Kidney epithelial cell (primary cell): ENCODE measurements around the gene RFC2. TPM values are rescaled to one million over a fixed set of nuclear protein-coding genes. Genes with fewer than 3 reads are reported as not detected.

ENCODE experiments used
- DNase-seq: peaks from one replicate; pipeline ENCODE4 v3.0.0-alpha.2; 2010; ENCODE audit warnings: low read depth
- H3K27me3 ChIP-seq: 2 replicates; pipeline ENCODE4 v1.6.0; 2011; ENCODE audit warnings: low read length; ENCODE audit not compliant: control insufficient read depth, insufficient read depth
- H3K36me3 ChIP-seq: 2 replicates; pipeline ENCODE4 v1.5.1; 2011; ENCODE audit warnings: low read length; ENCODE audit not compliant: control insufficient read depth, insufficient read depth
- H3K4me3 ChIP-seq: 2 replicates; pipeline ENCODE4 v1.5.1; 2011; ENCODE audit warnings: low read depth, mild to moderate bottlenecking, control low read depth, low read length
- CTCF ChIP-seq: IDR thresholded peaks from 2 replicates; pipeline ENCODE4 v1.5.1; 2011; ENCODE audit warnings: mild to moderate bottlenecking, moderate library complexity, low read length, control low read depth, inconsistent platforms; ENCODE audit not compliant: insufficient read depth, poor library complexity, severe bottlenecking
- total RNA-seq: library from RNA; depleted of rRNA; stranded (reverse); fragments of >200 nt; gene quantifications from 2 replicates; pipeline ENCODE4 v1.2.3, GENCODE V29; 2015

RFC2 gene
- total RNA-seq, 1 donor from 2014 or later, result 15.7 TPM

- Histone ChIP-seq H3K36me3 (peaks cover 5% of the 10 kb centered on the region), H3K27me3 (no peaks in the 10 kb centered on the region), H3K4me3 (no peak overlapping the region)
- DNase-seq, result no peak
- no peak for TF ChIP-seq CTCF
Observed at GRCh38 chr7:74193913-74194312, 60.3 kb downstream of the RFC2 start.

GRCh38 chr7:74193054-74193453 is 61.1 kb downstream of the RFC2 start:
- Histone ChIP-seq H3K27me3 (no peaks in the 10 kb centered on the region), H3K36me3 (peaks cover 5% of the 10 kb centered on the region), H3K4me3 (no peak overlapping the region)
- DNase-seq, result no peak
- no peak for TF ChIP-seq CTCF

GRCh38 chr7:74191231-74191630 is 63.0 kb downstream of the RFC2 start:
- no peak for TF ChIP-seq CTCF
- Histone ChIP-seq H3K4me3 (no peak overlapping the region), H3K36me3 (peaks cover 5% of the 10 kb centered on the region), H3K27me3 (no peaks in the 10 kb centered on the region)
- DNase-seq, result no peak

GRCh38 chr7:74190259-74190658 is 63.9 kb downstream of the RFC2 start:
- DNase-seq, result no peak
- H3K36me3 ChIP-seq, result peaks cover 5% of the 10 kb centered on the region
- H3K4me3 ChIP-seq, result no peak overlapping the region
- TF ChIP-seq CTCF, result no peak
- no peaks in the 10 kb centered on the region for H3K27me3 ChIP-seq

GRCh38 chr7:74187915-74188675 is 66.1 kb downstream of the RFC2 start:
- no peak for TF ChIP-seq CTCF
- H3K4me3 ChIP-seq, result no peak overlapping the region
- DNase-seq, result no peak
- H3K36me3 ChIP-seq, result peaks cover 2% of the 10 kb centered on the region
- no peaks in the 10 kb centered on the region for H3K27me3 ChIP-seq

- H3K27me3 ChIP-seq, result no peaks in the 10 kb centered on the region
- H3K4me3 ChIP-seq, result no peak overlapping the region
- no peaks in the 10 kb centered on the region for H3K36me3 ChIP-seq
- TF ChIP-seq CTCF, result no peak
- no peak for DNase-seq
Observed at GRCh38 chr7:74185636-74186035, 68.6 kb downstream of the RFC2 start.
